GM12872 (cell line): ENCODE data around the gene ACD.

Source experiments
- CTCF ChIP-seq: IDR thresholded peaks from 3 replicates; pipeline ENCODE4 v1.5.1; 2011; ENCODE audit warnings: low read depth, mild to moderate bottlenecking, low read length, moderate library complexity; ENCODE audit not compliant: insufficient read depth

The ACD gene

GRCh38 chr16:67659675-67660563 lies at the start of gene ACD:
ACD (minus strand) TSS chr16:67660260; CDS start chr16:67660220, 40 bp downstream.
- no peak for TF ChIP-seq CTCF

GRCh38 chr16:67709050-67709449 lies 49.0 kb upstream of the ACD start:
- TF ChIP-seq CTCF: no peak

- TF ChIP-seq CTCF: no peak
Measured at GRCh38 chr16:67708368-67708771, 48.3 kb upstream of the ACD start.

GRCh38 chr16:67707790-67708189 lies 47.7 kb upstream of the ACD start:
- TF ChIP-seq CTCF: no peak

- no peak for TF ChIP-seq CTCF
Measured at GRCh38 chr16:67707210-67707609, 47.1 kb upstream of the ACD start.

GRCh38 chr16:67704110-67704509 lies 44.0 kb upstream of the ACD start:
- TF ChIP-seq CTCF: no peak

GRCh38 chr16:67703626-67704025 lies 43.6 kb upstream of the ACD start:
- TF ChIP-seq CTCF: no peak
